Measurements from ENCODE around the gene C10orf88. TPM values are rescaled to one million over a fixed set of nuclear protein-coding genes. Genes with fewer than 3 reads are reported as not detected.

Gene C10orf88
- total and polyA plus RNA-seq, 12 donors: 3.8 to 14.3 (median 7.3) TPM

- Histone ChIP-seq H3K27me3 (no peaks in the 10 kb centered on the region), H3K4me1 (replicated peaks in 1 of 2) (peaks cover 8 to 14% of the 10 kb centered on the region in 2 donors), H3K9me3 (replicated peaks in 1 of 3) (no peaks in the 10 kb centered on the region), H3K4me3 (peak overlapping the region in 2 of 4 donors; percentile 22 to 83), H3K27ac (peak overlapping the region in 2 of 5 donors; percentile 95 to 98), H3K36me3 (replicated peaks in 1 of 2) (no peaks in the 10 kb centered on the region)
- peak in 1 of 7 donors; percentile 8 for DNase-seq
- TF ChIP-seq POLR2A (IDR thresholded peaks at IDR 0.05) (no peak), CTCF (IDR thresholded peaks at IDR 0.05) (peak; percentile 14 to 59 (median 41))
- WGBS, 4 donors: 16 to 29% (median 17%) methylated on average over 4 of the region's 4 CpGs
- intact Hi-C loops (cut with DNase I): no loop called here
Observed at GRCh38 chr10:122981066-122981464, 27.0 kb upstream of the C10orf88 start.

- intact Hi-C loops (cut with DNase I): no loop called here
- Histone ChIP-seq H3K4me3 (peak within 1 kb of the TSS; percentile 53 to 83 (median 70)), H3K36me3 (replicated peaks in 1 of 2) (no peaks in the 10 kb centered on the region), H3K27me3 (no peaks in the 10 kb centered on the region), H3K27ac (peak within 1 kb of the TSS; percentile 88 to 98 (median 94)), H3K9me3 (replicated peaks in 1 of 3) (no peaks in the 10 kb centered on the region), H3K4me1 (replicated peaks in 1 of 2) (peaks cover 8 to 14% of the 10 kb centered on the region in 2 donors)
- 1 to 3% (median 1%) methylated on average over 9 to 73 of the region's 73 CpGs for WGBS, 4 donors
- peak; percentile 91 to 95 (median 92) for DNase-seq
- TF ChIP-seq POLR2A (IDR thresholded peaks at IDR 0.05) (peak; percentile 65 to 80), CTCF (IDR thresholded peaks at IDR 0.05) (peak; percentile 88 to 99 (median 96))
Observed at GRCh38 chr10:122980209-122981065, 26.4 kb upstream of the C10orf88 start, which contains the start of gene PSTK. PSTK (plus strand) TSS chr10:122980401; CDS start chr10:122980480, 79 bp downstream.

- intact Hi-C loops (cut with DNase I): no loop called here
Observed at GRCh38 chr10:122974543-122975064, 20.6 kb upstream of the C10orf88 start.

More at GRCh38 chr10:122974543-122975064, 20.6 kb upstream of the C10orf88 start:
- Histone ChIP-seq H3K27ac (no peak overlapping the region), H3K27me3 (no peaks in the 10 kb centered on the region), H3K36me3 (replicated peaks in 1 of 2) (no peaks in the 10 kb centered on the region), H3K4me1 (replicated peaks in 1 of 2) (peaks cover 2 to 3% of the 10 kb centered on the region in 2 donors), H3K4me3 (no peak overlapping the region), H3K9me3 (replicated peaks in 1 of 3) (no peaks in the 10 kb centered on the region)
- no peak for TF ChIP-seq CTCF (IDR thresholded peaks at IDR 0.05)
- TF ChIP-seq POLR2A (IDR thresholded peaks at IDR 0.05): no peak
- no peak for DNase-seq
- 70 to 84% (median 80%) methylated on average over 3 of the region's 3 CpGs for WGBS, 4 donors

Measured in adrenal gland (tissue), 12 donors.